GM12892 (cell line): Measurements from ENCODE around the gene ZIC2.

Source experiments
- DNase-seq: peaks from one replicate; pipeline ENCODE4 v3.0.0; 2011; ENCODE audit not compliant: insufficient read length
- FAIRE-seq: peaks from 2 replicates; lab custom pipeline; 2011; peaks lifted over from hg19 to GRCh38; lab: Jason Lieb, UNC
- POLR2A ChIP-seq: IDR thresholded peaks from 2 replicates; pipeline ENCODE4 v1.6.1; 2011; ENCODE audit warnings: low read depth, low read length, control low read depth
- POLR2AphosphoS5 ChIP-seq: IDR thresholded peaks from 2 replicates; pipeline ENCODE4 v1.6.1; 2011; ENCODE audit warnings: low read depth, low read length, control low read depth
- TAF1 ChIP-seq: IDR thresholded peaks from 2 replicates; pipeline ENCODE4 v1.6.1; 2011; ENCODE audit warnings: low read depth, mild to moderate bottlenecking, control low read depth, low read length, borderline replicate concordance

The ZIC2 gene

DNA sequence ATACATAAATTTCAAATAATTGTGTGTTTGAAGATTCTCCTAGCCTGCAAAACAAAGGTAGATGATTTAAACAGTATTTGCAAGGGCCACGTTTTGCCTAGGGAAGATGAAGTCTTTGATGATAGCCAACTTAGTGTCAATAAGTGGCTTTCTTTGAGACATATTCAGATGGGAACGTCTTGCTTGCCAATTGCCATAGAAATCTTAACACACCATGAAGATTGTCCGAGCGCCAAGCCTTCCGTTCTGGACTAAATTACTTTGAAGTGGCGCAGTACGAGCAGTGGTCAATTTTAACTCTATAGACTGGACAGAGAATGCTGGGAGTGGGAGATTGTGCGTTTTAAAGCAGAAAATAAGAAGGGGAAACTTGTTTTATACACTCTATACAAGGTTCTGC is 19.9 kb upstream of the ZIC2 start:
- TF ChIP-seq POLR2AphosphoS5 (no peak), TAF1 (no peak), POLR2A (no peak)
- no peak for DNase-seq
- no peak for FAIRE-seq

DNA sequence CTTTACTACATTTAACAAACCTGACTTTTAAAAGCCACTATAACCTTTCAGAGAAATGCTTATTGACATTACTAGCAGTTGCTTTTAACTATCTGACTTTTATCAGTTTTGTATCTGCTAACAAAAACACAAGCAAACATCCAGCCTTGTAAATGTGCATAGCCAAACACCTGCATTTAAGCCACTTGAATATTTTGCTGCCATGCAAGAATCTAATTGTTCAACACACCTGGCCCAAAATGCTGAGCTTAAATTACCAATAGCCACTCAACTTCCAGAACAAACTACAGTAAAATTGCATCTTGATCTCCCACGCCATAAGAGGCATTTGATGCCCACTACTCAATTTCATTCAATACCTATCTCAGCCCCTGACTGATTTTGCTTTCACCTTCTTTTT is 19.3 kb upstream of the ZIC2 start:
- no peak for FAIRE-seq
- no peak for TF ChIP-seq TAF1
- TF ChIP-seq POLR2AphosphoS5: no peak
- no peak for TF ChIP-seq POLR2A
- DNase-seq: no peak

GRCh38 chr13:99963816-99964339 is 17.7 kb upstream of the ZIC2 start:
- TF ChIP-seq TAF1 (no peak), POLR2A (no peak), POLR2AphosphoS5 (no peak)
- DNase-seq (no peak), FAIRE-seq (no peak)

DNA sequence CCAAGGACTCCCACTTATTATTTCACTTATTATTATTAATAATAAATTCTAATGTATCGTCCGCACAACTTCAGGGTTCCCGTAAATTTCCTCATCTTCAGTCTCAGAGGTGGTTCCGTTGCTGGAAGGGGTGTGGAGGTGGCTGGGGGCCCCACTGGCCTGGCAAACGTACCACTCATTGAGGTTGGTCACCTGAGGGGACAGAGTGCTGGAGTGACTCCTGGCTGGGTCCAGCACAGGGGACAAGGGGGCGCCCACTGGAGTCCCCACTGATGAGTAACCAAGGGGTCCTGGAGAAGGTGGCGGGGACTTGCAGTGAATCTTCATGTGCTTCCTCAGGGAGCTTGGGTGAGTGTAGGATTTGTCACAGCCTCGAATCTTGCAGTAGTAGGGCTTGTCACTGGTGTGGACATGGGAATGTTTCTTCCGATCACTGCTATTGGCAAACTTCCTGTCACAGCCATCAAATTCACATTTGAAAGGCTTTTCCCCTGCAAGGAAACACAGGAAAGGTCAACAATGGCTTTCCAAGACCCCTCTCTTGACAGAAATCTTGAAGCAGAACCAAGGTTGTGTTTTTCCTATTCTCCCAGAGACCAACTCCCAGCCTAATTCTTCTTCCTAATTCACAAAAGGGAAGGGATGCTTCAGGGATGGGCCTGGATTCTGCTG is 16.1 kb upstream of the ZIC2 start:
- FAIRE-seq (no peak), DNase-seq (no peak)
- TF ChIP-seq POLR2A: no peak
- TF ChIP-seq TAF1: no peak

DNA sequence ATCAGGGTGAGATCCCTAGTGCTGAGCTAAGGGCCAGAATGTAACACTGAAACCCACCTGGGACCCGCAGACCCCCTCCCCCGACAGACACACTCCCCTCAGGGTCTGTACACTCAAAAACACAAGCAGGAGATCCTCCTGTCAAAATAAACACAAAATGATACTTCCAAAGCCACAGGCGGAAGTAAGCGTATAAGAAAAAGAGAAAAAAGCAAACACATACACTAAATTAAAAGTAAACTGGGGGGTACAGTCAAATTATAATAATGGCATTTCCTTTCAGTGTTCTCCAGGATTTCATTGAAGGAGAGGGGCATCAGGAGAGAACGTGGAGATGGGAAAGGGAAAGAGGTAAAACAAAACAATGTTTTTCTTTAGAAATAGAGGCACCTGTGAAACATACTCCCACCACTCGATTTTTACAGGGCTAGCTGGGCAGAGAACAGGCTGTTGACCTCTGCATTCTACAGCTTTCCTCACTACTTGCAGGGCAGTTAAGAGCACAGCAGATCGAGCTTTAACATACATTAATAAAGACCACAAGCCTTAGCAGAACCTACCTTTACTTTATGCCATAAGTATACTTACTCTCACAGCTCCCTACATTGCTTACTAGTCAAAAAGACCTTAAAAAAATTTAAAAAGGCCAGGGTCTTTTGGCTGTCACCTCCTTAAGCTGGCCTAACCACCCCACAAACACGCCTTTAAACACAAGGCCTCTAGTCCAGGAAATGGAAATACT is 15.3 kb upstream of the ZIC2 start:
- DNase-seq: no peak
- no peak for TF ChIP-seq TAF1
- no peak for TF ChIP-seq POLR2AphosphoS5
- TF ChIP-seq POLR2A: no peak
- FAIRE-seq: no peak

- DNase-seq (no peak), FAIRE-seq (no peak)
- TF ChIP-seq POLR2AphosphoS5 (no peak), POLR2A (no peak), TAF1 (no peak)
Measured at GRCh38 chr13:99967498-99967868, 14.1 kb upstream of the ZIC2 start.

- FAIRE-seq (no peak), DNase-seq (no peak)
- no peak for TF ChIP-seq POLR2AphosphoS5
- no peak for TF ChIP-seq TAF1
- TF ChIP-seq POLR2A: no peak
Measured at GRCh38 chr13:99967869-99968520, 13.6 kb upstream of the ZIC2 start.

DNA sequence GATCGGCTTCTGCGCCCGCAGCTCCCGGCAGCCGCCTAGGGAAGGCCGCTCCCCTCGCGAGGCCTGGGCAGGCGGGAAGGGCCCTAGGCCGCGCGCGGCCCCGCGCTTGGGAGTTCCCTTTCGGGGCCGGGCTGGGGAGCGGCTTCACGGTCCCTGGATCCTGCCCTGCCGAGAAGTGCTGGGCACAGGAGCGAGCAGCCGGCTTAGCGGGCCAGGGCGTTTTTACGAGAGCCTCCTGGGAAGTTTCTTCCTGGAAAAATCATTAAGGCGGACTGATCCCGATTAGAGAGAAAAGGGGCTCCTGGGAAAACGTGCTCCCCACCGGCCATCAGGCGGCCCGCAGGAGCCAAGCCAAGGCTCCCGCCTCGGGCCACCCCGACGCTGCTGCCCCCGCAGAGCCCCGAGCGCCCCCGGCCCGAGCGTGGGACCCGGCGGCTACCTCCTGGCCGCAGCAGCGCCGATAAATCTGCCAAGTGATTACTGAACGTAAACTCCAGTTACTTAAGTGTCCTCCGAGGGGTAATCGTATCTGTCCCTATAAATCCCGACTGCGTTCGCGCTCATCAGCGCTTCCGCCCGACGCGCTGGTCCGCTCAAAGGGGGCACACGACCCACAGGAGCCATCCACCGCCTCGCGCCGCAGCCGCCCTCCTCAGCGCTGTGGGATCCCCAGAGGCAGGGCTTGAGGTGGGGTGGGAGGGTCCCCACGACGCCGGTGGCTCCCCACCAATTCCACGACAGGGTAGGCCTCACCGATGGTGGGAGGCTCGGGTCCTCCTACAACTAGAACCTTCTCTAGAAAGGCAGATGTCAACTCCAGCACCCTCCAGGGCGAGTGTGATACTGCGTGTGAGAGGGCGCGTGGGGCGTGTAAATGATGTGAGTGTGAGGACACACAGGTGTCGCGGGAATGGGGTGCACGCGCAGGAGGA is 12.8 kb upstream of the ZIC2 start:
- no peak for FAIRE-seq
- TF ChIP-seq POLR2AphosphoS5 (no peak), POLR2A (no peak), TAF1 (no peak)
- no peak for DNase-seq

DNA sequence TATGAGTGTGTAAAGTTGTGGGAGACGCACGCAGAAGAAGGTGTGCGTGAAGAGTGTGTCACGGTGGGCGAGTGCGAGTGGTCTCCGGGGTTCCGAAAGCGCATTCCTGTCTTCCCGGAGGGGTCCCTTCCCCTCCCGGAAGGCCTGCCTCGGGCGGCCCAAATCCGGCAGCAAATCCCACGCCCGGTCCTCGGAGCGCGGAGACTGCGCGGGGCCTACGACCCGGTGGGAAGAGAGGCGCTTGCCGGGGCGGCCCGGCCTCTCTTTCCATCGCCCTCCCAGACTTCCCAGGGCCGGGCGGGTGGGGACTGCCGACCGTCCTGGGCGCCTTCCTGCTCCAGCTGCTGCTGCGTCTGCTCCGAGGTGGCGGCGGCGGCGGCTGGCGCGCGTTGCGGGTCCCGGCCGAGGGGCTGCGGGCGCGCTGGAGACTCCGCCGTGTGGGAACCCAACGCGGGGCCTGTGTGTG is 12.1 kb upstream of the ZIC2 start:
- FAIRE-seq (no peak), DNase-seq (no peak)
- TF ChIP-seq TAF1 (no peak), POLR2AphosphoS5 (no peak), POLR2A (no peak)

DNA sequence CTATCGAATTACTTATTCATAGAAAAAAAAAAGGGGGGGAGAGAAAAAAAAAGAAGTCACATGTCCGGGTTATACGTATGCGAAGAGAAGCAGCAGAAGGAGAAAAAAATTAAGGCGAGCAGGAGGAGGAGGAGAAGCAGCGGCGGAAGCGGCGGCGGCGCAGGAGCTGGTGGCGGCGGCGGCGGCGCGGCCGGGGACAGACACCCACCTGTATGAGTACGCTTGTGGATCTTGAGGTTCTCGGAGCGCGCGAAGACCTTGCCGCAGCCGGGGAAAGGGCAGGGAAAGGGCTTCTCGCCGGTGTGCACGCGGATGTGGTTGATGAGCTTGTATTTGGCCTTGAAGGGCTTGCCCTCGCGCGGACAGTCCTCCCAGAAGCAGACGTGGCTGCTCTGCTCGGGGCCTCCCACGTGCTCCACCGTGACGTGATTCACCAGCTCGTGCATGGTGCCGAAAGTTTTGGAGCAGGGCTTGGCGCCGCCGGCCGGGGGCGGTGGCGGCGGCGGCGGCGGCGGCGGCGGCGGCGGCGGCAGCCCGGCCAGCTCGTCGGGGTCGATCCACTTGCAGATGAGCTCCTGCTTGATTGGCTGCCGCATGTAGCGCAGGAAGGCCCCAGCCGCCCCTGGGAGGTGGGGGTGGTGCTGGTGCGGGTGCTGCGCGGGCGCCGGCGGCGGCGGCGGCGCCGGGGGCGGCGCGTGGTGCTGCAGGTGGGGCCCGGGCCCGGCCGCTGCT is 11.5 kb upstream of the ZIC2 start:
- no peak for DNase-seq
- TF ChIP-seq POLR2A (no peak), POLR2AphosphoS5 (no peak), TAF1 (no peak)
- FAIRE-seq: no peak
